NCI-H1694 (cell line): Measurements from ENCODE around the gene KRT86.

ENCODE experiments used
- DNase-seq: peaks from one replicate; lab custom pipeline; 2025; lab: John Stamatoyannopoulos, UW

The KRT86 gene

DNA sequence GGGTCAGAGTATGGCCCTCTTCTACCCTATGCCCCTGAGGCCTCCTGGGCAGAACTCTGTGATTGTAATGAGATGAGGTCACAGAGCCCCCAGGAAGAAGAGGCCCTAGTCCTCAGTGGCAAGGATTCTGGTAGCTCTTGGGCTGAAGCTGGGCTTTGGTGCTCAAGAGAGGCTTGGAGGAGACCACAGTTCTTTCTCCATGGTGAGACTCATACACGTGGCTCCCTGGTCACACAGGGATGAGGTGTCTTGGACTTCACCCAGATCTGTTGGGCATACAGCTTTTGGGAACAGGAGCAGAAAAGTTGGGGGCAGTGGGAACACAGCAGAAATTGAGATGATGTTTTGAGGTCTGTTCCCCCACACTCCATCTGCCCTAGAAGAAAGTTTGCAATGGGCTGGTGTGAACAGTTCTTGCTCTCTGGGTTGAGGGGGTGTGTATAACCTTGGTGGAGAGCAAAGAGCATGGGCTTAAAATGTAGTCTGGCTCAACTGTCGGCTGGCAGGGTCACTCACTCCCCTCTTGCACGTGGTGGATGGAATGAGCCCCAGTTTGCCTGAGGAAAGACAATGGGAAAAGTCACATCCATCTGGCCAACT is at the start of gene KRT86:
Gene KRT86 (plus strand): TSS at position 125 of the 600 bp plus-strand sequence. CDS start 27,272 bp downstream, outside the sequence.
- DNase-seq, result no peak

DNA sequence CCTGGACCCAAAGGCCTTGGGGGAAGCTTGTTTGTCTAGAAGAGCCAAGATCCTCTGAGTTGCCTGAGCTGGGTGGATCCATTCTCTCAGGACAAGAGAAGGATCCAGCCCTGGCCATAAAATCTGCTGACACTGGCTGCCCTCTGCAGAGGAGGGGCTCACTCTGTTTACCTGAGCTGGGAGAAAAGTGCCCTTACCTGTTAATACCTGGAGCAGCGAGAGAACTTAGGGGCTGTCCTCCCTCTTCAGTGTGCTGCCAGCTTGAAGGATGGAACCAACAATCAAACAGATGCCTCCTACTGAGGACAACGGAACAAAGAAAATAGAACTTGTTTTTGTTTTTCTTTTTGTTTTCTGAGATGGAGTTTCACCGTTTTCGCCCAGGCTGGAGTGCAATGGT is 48.7 kb upstream of the KRT86 start:
- no peak for DNase-seq

DNA sequence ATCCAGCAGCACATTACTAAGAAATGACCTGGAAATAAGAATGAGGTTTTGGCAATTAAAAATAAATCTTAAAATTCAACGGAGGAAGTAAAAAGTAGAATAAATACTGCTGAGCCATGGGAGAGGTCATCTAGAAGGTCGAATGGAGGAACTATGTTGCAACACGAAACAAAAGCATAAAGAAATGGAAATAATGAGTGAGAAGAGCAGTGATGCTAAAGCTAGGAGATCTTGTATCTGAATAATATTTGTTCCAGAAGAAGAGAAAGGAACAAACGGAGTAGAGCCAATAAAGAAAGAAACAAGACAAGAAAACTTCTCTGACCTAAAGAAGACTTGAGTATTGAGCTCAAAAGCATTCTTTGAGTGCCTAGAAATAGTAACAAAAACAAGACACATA is 48.0 kb upstream of the KRT86 start:
- DNase-seq, result no peak

DNA sequence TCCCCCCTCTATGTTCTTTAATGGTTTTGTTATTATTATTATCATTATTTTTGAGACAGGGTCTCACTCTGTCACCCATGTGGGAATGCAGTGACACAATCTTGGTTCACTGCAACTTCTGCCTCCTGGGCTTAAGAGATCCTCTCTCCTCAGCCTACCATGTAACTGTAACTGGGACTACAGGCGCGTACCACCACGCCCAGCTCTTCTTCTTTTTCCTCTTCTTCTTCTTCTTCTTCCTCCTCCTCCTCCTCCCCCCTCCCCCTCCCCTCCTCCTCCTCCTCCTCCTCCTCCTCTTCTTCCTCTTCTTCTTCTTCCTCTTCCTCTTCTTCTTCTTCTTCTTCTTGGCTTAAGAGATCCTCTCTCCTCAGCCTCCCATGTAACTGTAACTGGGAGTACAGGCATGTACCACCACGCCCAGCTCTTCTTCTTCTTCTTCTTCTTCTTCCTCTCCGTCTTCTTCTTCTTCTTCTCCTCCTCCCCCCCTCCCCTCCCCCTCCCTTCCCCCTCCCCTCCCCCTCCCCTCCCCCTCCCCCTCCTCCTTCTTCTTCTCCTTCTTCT is 46.8 kb upstream of the KRT86 start:
- no peak for DNase-seq

DNA sequence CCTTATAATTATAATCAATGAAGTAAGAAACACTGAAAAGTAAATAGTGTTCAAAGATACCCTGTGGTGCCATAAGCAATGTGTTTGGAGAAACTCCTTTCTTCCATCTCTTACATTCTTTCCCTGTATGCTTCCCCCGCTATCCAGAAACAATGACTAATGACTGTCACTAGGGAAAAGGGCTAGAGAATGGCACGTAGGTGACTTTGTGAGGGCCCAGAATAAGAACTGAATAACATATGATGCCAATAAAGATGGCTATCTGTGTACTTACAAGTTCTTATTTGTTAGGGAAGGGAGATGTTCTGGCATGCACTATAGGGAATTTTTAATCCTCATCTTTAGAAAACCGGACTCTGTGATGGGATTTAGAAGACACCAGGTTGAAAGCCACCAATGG is 46.1 kb upstream of the KRT86 start:
- DNase-seq, result no peak

DNA sequence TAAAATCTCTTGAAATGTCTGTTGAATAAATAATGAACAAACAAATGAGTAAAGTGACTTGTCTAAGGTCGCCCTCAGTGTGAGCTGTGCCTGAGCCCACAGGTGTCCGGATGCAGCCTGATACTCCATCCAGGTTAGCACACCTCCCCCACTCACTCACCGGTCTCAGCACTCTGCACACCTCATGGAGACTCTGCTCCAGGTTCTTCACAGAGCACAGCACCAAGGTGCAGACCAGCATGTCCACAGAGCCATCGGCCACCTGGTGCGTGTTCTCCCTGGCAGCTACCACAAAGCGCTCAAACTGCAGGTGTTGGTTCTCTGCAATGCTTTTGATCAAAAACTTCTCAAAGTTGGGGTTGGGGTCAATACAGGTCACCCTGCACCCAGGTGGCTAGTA is 45.5 kb upstream of the KRT86 start:
- DNase-seq, result no peak

DNA sequence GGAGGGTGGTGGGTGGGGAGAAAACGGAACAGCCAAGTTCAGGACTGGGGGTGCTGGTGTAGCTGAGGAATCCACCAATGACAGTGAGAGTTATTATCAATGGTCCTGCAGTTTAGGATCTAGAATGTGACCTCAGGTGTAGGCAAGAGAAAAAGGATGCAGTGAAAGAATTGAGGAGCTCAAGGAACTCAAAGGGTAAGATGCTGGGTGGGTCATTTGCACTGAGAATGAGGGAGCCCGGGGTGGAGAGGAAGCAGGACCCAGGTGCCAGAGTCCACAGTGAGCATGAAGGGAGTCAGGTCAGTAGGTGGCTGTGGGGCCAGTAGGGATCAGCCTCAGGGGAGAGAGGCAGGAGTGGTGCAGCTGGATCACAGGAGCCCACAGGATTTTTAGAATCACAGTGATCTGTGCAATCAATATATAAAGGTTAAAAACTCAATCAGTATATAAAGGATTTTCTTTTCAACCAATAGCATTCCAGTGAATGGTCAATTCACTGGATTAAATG is 44.6 kb upstream of the KRT86 start:
- no peak for DNase-seq

DNA sequence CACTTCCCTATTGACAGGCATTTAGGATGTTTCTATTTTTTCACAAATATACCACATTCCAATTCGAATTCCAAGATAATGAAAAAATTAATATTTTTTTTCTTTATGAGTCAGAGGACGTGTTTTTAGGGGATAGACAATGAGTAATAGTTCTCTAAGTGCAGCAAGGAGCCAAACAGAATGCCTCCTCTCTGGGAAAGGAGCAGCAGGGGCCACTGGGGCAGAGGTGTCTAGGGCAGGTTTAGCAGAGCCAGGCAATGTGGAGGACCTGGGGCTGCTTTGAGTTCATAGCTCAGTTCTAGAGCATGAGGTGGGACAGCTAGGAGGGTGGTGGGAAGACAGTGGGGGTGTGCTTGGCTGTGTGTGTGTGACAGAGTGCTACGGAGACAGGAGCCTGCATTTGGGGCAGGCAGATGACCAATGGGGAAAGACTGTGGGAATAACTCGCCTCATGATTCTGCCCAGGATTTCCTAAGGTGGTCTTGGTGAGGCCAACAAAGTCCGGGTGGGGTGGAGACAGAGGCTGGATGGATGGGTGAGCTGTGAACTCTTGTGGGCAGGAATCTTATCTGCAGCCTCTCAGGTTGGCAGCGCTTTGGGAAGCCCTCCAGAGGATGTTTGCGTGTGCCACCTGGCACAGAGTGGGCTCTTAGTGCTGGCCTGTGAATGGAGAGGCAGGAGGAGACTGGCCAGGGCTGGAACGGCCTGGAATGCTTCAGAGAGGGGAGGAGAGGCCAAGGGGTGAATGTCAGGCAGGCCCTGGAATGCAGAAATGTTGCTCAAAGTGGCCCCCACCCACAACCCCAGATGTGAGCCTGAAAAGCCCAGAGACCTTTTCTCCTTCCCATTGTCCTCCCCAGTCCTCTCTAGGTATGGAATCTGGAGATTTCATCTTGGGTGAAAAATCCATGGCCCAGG is 43.8 kb upstream of the KRT86 start:
- DNase-seq, result no peak

DNA sequence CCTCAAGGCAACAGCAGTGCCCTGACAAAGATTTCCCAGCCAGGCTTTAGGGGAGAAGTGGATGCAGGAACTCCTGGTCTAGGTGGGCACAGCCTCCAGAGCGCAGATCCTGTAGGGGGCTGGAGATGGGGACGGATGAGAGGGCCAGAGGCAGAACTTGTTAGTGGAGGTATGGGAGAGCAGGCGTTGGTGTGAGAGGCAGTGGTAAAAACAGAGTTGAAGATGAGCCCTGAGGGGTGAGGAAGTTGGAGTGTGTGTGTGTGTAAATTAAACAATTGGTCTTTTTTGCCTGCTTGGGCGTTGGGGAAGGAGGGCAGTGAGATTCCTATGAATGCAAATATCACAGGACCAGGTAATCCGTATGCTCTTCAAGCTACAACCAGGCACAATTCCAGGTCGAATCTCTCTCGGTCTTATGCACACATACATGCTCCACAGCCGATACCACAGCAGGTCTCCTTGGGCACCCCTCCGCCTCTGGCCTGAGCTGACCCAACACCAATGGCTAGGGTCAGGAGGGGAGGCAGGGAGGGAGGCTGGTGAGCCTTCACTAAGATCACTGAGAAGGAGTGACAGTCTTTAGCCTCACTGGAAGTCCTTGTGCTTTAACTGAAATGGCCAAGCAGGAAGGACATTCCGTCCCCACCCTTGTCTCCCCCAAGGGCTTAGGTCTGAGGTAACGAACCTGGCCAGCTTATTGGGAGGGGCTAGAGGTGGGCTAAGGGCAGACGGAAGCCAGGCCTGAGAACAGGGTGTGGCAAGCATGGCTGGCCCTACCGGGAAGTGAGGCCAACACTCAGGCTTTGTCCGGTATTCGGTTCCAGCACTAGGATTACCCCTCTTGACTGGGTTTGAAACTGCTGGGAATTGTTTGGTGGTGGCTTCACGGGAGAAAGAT is 42.9 kb upstream of the KRT86 start:
- no peak for DNase-seq

DNA sequence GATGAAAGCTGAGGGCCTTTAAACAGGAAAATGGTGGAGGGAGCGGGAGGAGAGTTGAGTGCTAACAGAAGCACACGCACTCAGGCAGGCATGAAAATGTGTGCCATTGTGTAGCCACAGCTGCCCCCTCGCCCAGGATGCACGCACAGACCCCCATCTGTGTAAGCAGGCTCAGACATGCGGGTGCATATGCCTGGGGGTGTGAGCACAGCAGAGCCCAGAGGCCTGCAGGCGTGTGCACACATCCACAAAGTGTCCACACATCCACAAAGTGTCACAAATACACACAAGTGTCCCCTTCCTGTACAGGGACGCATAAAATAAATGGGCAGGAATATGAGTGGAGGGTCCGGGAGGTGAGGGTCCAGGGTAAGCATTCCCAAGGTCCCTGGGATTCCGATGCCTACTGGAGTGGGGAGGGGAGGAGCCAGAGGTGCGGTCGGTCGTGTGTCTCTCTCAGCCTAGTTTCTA is 42.2 kb upstream of the KRT86 start:
- no peak for DNase-seq

DNA sequence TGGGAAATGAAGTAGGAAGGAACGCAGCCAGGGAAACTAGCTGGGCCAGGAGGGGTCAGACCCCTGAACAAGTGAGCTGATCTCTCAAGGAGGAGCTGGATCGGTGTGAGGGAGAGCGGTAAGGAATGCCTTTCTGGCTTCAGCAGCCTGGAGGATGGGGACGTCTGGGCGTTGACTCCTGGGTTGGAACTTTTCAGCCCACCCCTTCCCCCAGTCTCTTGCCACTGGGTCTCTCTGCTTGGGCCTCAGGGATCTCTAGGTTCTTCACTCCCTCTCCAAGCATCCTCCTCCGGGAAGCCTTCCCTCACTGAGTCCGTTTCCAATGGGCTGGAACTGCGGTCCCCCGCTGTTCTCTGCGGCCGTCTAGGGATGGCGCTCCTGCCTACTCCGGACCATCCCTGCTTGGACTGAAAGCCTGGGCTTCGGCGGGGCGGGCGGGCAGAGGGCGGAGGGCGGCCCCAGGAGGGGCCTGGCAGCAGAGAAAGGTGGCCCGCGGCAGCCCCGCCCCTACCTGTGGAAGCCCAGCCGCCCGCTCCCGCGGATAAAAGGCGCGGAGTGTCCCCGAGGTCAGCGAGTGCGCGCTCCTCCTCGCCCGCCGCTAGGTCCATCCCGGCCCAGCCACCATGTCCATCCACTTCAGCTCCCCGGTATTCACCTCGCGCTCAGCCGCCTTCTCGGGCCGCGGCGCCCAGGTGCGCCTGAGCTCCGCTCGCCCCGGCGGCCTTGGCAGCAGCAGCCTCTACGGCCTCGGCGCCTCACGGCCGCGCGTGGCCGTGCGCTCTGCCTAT is 41.6 kb upstream of the KRT86 start, which contains the start of gene KRT7:
Gene KRT7 (plus strand): TSS at position 570 of the 788 bp plus-strand sequence. CDS start 54 bp downstream, at position 624.
- DNase-seq, result no peak

DNA sequence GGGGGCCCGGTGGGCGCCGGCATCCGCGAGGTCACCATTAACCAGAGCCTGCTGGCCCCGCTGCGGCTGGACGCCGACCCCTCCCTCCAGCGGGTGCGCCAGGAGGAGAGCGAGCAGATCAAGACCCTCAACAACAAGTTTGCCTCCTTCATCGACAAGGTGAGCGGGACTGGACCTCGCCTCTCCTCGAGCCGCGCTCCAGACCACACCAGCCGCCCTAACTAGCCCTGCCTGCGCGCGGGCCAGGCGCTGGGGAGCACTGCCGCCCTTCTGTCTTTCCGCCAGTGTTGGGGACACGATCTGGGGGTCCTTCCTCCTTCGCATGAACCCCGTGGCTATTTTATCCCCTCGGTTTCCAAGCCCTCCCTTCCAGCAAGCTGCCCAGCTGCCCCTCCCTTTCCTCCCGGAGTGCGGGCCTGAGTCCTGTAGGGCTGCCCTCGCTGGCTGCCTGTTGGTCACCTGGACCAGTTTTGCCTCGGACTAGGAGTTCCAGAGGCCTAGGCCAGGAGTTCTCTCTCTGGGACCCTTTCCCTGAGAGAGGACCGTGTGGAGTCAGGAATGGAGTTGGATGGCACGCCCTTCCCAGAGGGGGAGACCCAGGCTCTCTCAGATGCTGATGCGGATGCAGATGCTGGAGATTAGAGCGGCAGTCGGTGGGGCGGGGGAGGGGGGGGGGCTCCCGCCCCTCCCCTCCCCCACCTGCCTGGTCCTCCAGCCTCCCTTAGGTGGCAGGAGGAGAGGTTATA is 40.8 kb upstream of the KRT86 start:
- DNase-seq, result no peak

DNA sequence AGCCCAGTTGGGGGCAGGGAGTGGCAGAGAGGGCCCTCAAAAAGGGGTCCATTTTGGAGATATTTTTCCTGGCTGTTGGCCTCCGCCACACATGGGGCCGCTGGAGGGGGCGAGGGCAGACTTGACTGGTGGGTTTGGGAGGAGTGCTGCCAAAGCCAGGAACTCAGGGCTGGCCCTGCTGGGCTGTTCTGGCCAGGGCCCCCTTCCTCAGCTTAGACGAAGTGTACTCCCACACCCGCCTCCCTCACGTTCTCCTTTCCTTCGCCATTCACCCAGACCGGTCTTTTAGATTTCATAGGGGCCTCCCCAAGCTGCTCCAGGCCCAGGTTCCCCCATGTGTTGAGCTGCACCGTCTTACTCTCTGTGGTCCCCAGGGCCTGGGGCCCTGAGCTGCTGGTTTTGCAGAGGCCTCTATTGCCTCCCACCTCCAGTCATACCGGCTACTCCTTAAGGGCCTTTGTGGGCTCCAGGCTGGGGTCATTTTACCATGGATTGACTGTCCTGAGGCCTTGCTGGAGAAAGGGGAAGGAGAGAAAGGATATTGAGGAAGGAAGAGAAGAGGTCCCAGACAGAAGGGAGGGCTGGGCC is 40.1 kb upstream of the KRT86 start:
- DNase-seq, result no peak

DNA sequence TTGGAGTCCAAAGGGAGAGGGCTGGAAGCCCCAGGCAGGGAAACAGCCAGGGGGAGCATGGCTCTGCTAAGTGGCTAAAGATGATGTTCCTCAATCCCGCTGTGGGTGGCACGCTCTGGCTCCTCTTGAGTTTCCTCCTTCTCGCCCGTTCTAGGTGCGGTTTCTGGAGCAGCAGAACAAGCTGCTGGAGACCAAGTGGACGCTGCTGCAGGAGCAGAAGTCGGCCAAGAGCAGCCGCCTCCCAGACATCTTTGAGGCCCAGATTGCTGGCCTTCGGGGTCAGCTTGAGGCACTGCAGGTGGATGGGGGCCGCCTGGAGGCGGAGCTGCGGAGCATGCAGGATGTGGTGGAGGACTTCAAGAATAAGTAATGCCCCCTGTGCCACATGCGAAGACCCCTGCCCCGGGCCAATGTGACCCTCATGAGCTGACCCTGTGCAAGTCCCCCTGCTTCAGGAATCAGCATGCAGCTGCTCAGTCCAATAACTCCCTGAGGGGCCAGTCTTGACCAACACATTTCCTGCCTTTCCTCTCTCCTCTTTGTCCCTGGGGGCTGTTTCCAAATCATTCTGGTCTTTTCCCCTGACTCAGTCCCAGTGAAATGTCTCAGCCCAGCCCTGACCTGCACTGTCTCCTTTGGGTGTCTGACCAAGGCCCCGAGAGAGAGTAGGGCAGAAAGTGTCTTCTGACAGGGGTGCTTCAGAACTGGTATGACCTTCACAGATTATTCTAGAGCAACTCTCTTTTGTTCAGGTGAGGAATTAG is 39.3 kb upstream of the KRT86 start:
- no peak for DNase-seq

DNA sequence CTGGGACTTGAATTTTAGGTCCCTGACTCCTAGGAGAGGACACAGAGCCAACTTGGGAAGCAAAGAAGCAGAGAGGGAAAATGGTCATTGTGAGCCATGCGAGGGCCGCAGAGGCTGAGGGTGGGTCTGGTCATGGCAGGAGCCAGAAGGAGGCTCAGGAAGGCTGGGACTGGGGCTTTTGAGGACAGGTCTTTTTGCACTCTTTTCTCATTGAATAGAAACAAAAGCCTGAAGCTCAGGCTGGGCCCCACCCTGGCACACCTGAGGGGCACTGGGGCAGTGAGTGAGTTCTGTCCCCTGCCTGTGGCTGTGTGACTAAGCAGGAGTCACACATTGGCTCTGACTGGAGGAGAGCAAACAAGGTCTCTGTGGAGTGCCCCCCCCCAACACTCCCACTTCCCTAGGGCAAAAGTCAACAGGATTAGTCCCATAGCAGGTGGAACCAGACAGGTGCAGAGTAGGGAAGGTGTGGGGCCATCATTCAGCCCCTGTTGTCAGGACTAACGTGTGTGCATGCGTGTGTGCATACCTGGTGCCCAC is 38.6 kb upstream of the KRT86 start:
- no peak for DNase-seq

DNA sequence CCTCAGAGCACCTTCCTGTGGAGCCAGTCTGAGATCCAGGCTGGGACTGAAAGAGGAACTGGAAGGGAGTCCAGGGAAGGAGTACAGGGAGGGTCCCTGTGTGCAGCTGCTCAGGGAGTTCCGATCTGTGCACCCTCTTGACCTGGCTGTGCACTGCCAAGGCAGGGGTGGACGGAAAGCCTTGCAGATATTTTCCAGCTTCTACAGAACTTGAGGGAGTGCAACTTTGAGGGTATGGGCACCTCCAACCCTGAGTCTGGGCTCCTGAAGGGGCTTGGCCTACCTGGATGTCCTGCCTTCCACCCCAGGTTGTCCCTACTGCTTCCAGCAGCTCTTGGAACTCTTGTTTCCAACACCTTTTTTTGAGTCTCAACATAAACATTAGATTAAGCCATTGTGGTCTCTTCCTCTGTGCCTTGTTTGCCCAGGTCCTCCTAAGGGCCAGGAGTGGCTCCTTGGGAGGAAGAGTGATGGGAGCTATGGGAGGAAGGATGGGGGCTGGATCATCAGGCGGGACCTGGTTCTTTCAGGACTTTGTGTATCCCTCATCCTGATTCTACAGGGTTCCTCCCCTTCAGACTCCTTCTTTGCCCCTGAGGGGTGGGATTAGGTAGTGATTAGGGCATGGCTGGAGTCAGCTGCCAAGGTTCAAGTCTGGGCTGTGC is 37.9 kb upstream of the KRT86 start:
- no peak for DNase-seq

DNA sequence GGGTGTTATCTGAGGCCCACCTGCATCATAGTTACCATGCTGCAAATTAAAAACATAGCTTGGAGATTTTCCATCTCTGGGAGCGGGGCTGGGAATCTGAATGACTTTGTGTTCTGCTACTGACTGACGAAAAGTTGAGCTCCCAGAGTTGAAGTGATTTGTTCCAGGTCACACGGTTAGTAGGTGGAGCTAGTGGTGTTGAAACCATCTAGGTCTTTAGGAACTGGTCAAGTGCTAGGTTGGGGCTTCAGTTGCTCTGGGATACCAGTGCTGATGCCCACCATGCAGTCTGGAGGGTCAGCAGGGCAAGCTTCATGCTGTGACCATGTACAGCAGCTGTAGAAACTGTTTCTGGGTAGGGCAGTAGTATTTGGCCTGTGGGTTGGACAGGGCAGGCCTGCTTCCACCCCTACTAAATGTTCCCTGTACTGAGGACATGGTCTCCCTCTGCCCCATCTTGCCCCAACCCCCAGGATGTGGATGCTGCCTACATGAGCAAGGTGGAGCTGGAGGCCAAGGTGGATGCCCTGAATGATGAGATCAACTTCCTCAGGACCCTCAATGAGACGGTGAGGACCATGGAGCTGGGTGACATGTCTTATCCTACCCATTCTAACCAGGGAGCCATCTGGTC is 36.1 kb upstream of the KRT86 start:
- DNase-seq, result no peak
